HepG2 (cell line): ENCODE data around the gene GIMAP8. TPM values are rescaled to one million over a fixed set of nuclear protein-coding genes. Genes with fewer than 3 reads are reported as not detected.

ENCODE experiments used
- ARNT2 ChIP-seq: sonication (generic); formaldehyde crosslinking; IDR thresholded peaks from 2 replicates; pipeline ENCODE4 v1.8.0; 2022; ENCODE audit warnings: mild to moderate bottlenecking, low read depth, missing genetic modification reagents, moderate library complexity
- CREB3 ChIP-seq: sonication (generic); formaldehyde crosslinking; IDR thresholded peaks from 2 replicates; pipeline ENCODE4 v1.5.0; 2020; ENCODE audit warnings: missing genetic modification reagents
- EED ChIP-seq: sonication (generic); formaldehyde crosslinking; IDR thresholded peaks from 2 replicates; pipeline ENCODE4 v1.5.0; 2020; ENCODE audit warnings: mild to moderate bottlenecking, missing genetic modification reagents
- HMGXB4 ChIP-seq, 2 experiments: sonication (generic) in 1 of 2; formaldehyde crosslinking in 1 of 2; IDR thresholded peaks; 2 replicates each; pipeline versions ENCODE4 v1.4.0 to v1.6.1; 2018 to 2020; ENCODE audit warnings: missing genetic modification reagents in 2 of 2, borderline replicate concordance in 1 of 2, low read depth in 1 of 2, mild to moderate bottlenecking in 1 of 2, missing biosample characterization in 1 of 2
- KLF12 ChIP-seq: sonication (generic); formaldehyde crosslinking; IDR thresholded peaks from 2 replicates; pipeline ENCODE4 v1.4.0; 2020; ENCODE audit warnings: missing genetic modification reagents, borderline replicate concordance
- LCORL ChIP-seq, 2 experiments: fragments of 450-650 bp in 1 of 2; sonication (generic) in 1 of 2; formaldehyde crosslinking in 1 of 2; IDR thresholded peaks; 2 replicates each; pipeline versions ENCODE4 v1.5.0 to v1.6.1; 2017 to 2020; ENCODE audit warnings: antibody characterized with exemption in 1 of 2, missing genetic modification reagents in 1 of 2
- MEF2D ChIP-seq: sonication (generic); formaldehyde crosslinking; IDR thresholded peaks from 2 replicates; pipeline ENCODE4 v1.5.1; 2020; ENCODE audit warnings: mild to moderate bottlenecking, missing genetic modification reagents
- RNF219 ChIP-seq: sonication (generic); formaldehyde crosslinking; IDR thresholded peaks from 2 replicates; pipeline ENCODE4 v1.5.0; 2020; ENCODE audit warnings: mild to moderate bottlenecking, missing genetic modification reagents
- SALL1 ChIP-seq: sonication (generic); formaldehyde crosslinking; IDR thresholded peaks from 2 replicates; pipeline ENCODE4 v1.8.0; 2022; ENCODE audit warnings: mild to moderate bottlenecking, missing genetic modification reagents
- ZFP91 ChIP-seq: sonication (generic); formaldehyde crosslinking; IDR thresholded peaks from 2 replicates; pipeline ENCODE4 v1.9.0; 2022; ENCODE audit warnings: missing genetic modification reagents, mild to moderate bottlenecking, borderline replicate concordance
- ZFX ChIP-seq: sonication (generic); formaldehyde crosslinking; IDR thresholded peaks from 2 replicates; pipeline ENCODE4 v1.4.0; 2020; ENCODE audit warnings: mild to moderate bottlenecking, low read depth, missing genetic modification reagents, moderate library complexity
- ZMYM3 ChIP-seq: sonication (generic); formaldehyde crosslinking; IDR thresholded peaks from 2 replicates; pipeline ENCODE4 v1.5.1; 2020; ENCODE audit warnings: mild to moderate bottlenecking, missing genetic modification reagents
- ZNF180 ChIP-seq: sonication (generic); formaldehyde crosslinking; IDR thresholded peaks from 2 replicates; pipeline ENCODE4 v1.4.0; 2020; ENCODE audit warnings: low read depth, missing genetic modification reagents, borderline replicate concordance
- ZNF350 ChIP-seq: sonication (generic); formaldehyde crosslinking; IDR thresholded peaks from 2 replicates; pipeline ENCODE4 v1.4.0; 2020; ENCODE audit warnings: mild to moderate bottlenecking, low read depth, missing genetic modification reagents, borderline replicate concordance
- ZNF569 ChIP-seq: sonication (generic); formaldehyde crosslinking; IDR thresholded peaks from 2 replicates; pipeline ENCODE4 v1.5.0; 2020; ENCODE audit warnings: mild to moderate bottlenecking, missing genetic modification reagents, moderate library complexity, borderline replicate concordance
- ZNF589 ChIP-seq: sonication (generic); formaldehyde crosslinking; conservative IDR thresholded peaks from 2 replicates; pipeline ENCODE4 v1.8.0; 2022; ENCODE audit warnings: mild to moderate bottlenecking, moderate library complexity, missing genetic modification reagents
- ZNF713 ChIP-seq: sonication (generic); formaldehyde crosslinking; IDR thresholded peaks from 2 replicates; pipeline ENCODE4 v1.4.0; 2020; ENCODE audit warnings: mild to moderate bottlenecking, missing genetic modification reagents
- polyA plus RNA-seq, 8 experiments: library from polyadenylated mRNA; depleted of rRNA in 3 of 8; stranded (reverse) in 7 of 8; unstranded in 1 of 8; fragments of >200 nt; fragmentation: Illumina TruSeq in 4 of 8; extraction: Trizol in 4 of 8; gene quantifications; 2 replicates each; pipeline versions ENCODE4 v1.2.1 to v1.2.3, GENCODE V29; 2011 to 2016; ENCODE audit warnings: low read depth in 4 of 8, missing spikeins in 1 of 8, mixed read lengths in 1 of 8; ENCODE audit not compliant: insufficient read depth in 1 of 8
- total RNA-seq, 5 experiments: library from RNA; depleted of rRNA; stranded (reverse); fragments of >200 nt; fragmentation: Illumina TruSeq; extraction: Trizol; gene quantifications; 2 replicates each; pipeline ENCODE4 v1.2.3, GENCODE V29; 2016; ENCODE audit warnings: low read depth in 1 of 5

GIMAP8 gene
- total and polyA plus RNA-seq, 2 of the 13 experiments (the other 11 are each of a cell fraction or from before 2014, with no cell fraction given) = not detected

- TF ChIP-seq RNF219 (CRISPR knock-in tag) (no peak), SALL1 (CRISPR knock-in tag) (peak; percentile 2; the same call in 1 of the 2 replicates), HMGXB4 (CRISPR knock-in tag; IDR thresholded peaks at IDR 0.05; ENCODE audit: borderline replicate concordance in 1 of 2, low read depth in 1 of 2) (no peak; a peak in 1 of 4 replicates), CREB3 (CRISPR knock-in tag) (no peak), ZFX (CRISPR knock-in tag) (no peak), ZNF180 (CRISPR knock-in tag) (no peak), ZFP91 (peak; percentile 9; the same call in 1 of the 2 replicates), ZNF713 (CRISPR knock-in tag) (no peak), ZNF350 (no peak; the same call in 1 of the 2 replicates), MEF2D (0 out of 2 replicates have a peak, but pooled peaks have one; percentile 26), EED (CRISPR knock-in tag) (no peak), ARNT2 (CRISPR knock-in tag) (0 out of 2 replicates have a peak, but pooled peaks have one; percentile 6), ZNF589 (CRISPR knock-in tag) (no peak), KLF12 (CRISPR knock-in tag) (0 out of 2 replicates have a peak, but pooled peaks have one; percentile 19), ZMYM3 (CRISPR knock-in tag) (peak; percentile 85), ZNF569 (no peak), LCORL (IDR thresholded peaks at IDR 0.05) (no peak), LCORL (CRISPR knock-in tag; IDR thresholded peaks at IDR 0.05) (peak; percentile 16; the same call in 1 of the 2 replicates)
Measured at GRCh38 chr7:150405584-150406311, 44.7 kb upstream of the GIMAP8 start (continued).
